Measurements from ENCODE around the gene DOCK4.

DNA sequence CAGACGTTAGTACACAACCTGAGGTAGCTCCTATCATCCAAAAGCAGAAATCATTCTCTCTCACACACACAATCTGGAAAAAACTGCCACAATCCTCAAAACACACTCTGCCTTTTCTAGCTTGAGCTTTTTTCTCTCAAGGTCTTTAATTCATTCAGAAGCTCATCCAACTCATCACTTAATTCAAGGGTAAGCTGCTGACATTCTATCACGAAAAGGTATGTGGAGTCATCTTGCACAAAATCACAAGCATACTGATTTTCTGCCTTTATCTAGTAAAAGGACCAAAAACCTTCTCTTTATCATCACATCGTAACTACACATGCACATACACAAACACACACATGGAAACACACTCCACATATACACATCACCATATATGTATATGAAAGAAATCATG, 32.0 kb downstream of the DOCK4 start:
- TF ChIP-seq, protein P1, sequence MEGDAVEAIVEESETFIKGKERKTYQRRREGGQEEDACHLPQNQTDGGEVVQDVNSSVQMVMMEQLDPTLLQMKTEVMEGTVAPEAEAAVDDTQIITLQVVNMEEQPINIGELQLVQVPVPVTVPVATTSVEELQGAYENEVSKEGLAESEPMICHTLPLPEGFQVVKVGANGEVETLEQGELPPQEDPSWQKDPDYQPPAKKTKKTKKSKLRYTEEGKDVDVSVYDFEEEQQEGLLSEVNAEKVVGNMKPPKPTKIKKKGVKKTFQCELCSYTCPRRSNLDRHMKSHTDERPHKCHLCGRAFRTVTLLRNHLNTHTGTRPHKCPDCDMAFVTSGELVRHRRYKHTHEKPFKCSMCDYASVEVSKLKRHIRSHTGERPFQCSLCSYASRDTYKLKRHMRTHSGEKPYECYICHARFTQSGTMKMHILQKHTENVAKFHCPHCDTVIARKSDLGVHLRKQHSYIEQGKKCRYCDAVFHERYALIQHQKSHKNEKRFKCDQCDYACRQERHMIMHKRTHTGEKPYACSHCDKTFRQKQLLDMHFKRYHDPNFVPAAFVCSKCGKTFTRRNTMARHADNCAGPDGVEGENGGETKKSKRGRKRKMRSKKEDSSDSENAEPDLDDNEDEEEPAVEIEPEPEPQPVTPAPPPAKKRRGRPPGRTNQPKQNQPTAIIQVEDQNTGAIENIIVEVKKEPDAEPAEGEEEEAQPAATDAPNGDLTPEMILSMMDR (IDR thresholded peaks at IDR 0.05 in 2 of 3, conservative IDR thresholded peaks at IDR 0.05 in 1 of 3; ENCODE audit: control insufficient read depth in 2 of 3, extremely low read depth in 1 of 3, insufficient read depth in 1 of 3, low read depth in 3 of 3, low read length in 3 of 3), result no peak
- TF ChIP-seq TCF7 (IDR thresholded peaks at IDR 0.05; ENCODE audit: borderline replicate concordance) (no peak), NFYB (IDR thresholded peaks at IDR 0.05; ENCODE audit: insufficient read depth, low read depth, low read length) (no peak)
- TF ChIP-seq, protein P2, sequence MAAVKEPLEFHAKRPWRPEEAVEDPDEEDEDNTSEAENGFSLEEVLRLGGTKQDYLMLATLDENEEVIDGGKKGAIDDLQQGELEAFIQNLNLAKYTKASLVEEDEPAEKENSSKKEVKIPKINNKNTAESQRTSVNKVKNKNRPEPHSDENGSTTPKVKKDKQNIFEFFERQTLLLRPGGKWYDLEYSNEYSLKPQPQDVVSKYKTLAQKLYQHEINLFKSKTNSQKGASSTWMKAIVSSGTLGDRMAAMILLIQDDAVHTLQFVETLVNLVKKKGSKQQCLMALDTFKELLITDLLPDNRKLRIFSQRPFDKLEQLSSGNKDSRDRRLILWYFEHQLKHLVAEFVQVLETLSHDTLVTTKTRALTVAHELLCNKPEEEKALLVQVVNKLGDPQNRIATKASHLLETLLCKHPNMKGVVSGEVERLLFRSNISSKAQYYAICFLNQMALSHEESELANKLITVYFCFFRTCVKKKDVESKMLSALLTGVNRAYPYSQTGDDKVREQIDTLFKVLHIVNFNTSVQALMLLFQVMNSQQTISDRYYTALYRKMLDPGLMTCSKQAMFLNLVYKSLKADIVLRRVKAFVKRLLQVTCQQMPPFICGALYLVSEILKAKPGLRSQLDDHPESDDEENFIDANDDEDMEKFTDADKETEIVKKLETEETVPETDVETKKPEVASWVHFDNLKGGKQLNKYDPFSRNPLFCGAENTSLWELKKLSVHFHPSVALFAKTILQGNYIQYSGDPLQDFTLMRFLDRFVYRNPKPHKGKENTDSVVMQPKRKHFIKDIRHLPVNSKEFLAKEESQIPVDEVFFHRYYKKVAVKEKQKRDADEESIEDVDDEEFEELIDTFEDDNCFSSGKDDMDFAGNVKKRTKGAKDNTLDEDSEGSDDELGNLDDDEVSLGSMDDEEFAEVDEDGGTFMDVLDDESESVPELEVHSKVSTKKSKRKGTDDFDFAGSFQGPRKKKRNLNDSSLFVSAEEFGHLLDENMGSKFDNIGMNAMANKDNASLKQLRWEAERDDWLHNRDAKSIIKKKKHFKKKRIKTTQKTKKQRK (IDR thresholded peaks at IDR 0.05; ENCODE audit: low read depth, low read length), result no peak
- TF ChIP-seq, protein P3, sequence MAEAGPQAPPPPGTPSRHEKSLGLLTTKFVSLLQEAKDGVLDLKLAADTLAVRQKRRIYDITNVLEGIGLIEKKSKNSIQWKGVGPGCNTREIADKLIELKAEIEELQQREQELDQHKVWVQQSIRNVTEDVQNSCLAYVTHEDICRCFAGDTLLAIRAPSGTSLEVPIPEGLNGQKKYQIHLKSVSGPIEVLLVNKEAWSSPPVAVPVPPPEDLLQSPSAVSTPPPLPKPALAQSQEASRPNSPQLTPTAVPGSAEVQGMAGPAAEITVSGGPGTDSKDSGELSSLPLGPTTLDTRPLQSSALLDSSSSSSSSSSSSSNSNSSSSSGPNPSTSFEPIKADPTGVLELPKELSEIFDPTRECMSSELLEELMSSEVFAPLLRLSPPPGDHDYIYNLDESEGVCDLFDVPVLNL (IDR thresholded peaks at IDR 0.05; ENCODE audit: low read depth, low read length), result no peak
